Measurements from ENCODE around the gene CYP11A1. TPM values are rescaled to one million over a fixed set of nuclear protein-coding genes. Genes with fewer than 3 reads are reported as not detected.
"Not testable (repeated sequence)": the region's sequence is repeated elsewhere in the genome, so short reads cannot be mapped to it uniquely, and the experiment has no call there.

Gene CYP11A1
- total RNA-seq, 1 donor from 2014 or later = 3.2 TPM

DNA sequence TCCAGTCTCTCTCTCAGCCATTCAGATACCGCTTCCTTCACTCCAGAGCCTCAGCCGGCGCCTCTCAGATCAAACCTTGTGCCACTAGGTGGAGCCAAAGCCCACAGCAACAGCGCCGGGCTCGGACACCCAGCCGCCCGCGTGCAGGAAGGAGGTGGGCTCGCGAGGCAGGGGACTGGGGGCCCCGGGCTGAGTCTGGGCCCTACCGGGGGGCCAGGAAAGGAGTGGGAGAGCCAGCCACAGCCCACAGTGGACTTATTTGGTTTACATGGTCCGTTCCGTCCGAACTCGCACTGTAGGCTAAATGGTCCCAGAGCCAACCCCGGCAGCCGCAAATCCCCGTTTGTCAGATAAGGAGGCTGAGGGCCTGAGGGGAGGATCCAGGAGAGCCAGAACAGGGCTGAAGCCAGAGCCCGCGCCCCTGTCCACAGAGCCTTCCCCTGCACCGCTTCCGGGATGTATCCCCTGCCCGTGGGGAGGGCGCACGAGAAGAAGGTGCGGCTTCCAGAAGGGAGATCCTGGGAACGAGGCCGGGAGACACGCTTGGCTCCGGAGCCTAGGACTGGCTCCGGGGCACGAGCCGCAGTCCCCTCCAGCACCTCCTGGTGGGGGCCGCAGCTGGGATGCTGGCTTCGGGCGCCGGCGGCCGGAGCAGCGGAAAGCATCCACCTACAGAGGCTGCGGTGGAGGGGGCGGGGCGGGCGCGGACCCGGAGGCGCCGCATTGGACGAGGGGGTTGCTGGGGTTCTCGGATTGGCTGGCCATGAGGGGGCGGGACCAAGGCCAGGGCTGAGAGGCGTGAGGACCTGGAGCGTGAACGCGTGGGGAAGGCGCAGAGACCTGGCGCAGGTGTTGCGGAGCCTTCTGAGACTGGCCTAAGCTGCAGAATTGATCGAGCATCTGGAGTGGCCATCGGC lies 6.5 kb upstream of the CYP11A1 start:
- peak; percentile 96 for ATAC-seq

DNA sequence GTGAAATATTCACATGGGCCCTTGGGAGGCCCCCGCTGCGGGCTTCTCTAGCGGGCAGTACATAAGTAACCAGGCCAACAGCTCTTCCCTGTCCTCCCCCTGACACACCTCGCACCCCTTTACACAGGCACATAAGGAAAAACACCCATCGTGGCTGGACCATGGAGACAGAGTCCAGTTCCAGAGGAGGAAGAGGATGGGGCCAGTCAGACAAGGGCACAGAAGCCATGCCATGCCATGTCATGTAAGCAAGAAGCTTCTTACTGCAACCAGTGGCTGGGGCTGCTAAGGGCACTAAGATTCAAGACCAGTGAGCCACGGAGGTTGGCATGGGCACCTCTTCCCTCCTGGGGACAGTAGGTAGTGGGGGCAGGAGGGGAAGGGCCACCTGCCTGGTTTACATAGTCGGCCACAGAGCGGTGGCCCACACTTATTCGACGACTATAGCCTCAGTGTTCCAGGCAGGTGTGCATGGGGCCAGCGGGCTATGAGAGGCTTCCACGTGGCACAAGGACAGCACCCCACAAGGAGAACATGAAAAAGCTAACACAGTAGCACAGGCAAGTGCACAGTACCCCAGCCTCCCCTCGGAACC lies 5.7 kb upstream of the CYP11A1 start:
- ATAC-seq = no peak

DNA sequence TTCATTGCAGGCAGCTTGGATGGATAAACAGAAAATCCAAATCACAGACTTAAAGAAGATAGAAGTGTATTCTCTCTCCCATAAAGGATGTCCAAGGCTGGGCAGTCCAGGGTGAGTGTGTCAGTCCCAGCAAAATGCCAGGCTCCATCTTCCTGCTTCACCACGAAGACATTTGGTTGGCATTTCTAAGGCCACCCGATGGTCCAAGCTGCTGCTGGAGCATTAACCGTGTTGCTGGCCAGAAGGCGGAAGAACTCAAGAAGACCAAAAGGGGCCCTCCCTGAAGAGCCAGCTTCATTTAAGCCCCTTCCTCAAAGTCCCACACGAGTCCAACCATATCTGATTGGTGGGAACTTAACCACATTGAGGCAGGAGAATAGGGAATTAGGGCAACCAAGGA lies 3.0 kb upstream of the CYP11A1 start:
- ATAC-seq = no peak

DNA sequence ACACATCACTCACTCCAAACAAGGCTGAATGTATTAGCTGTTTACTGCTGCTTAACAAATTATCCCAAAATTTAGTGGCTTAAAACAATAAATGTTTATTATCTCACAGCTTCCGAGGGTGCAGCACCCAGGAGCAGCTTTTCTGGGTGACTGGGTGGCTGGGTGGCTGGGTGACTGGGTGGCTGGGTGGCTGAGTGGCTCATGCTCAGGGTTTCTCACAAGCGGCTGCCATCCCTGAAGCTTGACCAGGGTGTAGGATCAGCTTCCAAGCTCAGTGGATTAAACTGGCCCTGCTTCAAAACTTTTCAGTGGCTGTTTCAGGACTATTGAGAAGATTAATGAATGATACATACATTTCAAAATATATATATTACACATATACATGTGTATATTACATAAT lies 2.3 kb upstream of the CYP11A1 start:
- ATAC-seq = no peak

DNA sequence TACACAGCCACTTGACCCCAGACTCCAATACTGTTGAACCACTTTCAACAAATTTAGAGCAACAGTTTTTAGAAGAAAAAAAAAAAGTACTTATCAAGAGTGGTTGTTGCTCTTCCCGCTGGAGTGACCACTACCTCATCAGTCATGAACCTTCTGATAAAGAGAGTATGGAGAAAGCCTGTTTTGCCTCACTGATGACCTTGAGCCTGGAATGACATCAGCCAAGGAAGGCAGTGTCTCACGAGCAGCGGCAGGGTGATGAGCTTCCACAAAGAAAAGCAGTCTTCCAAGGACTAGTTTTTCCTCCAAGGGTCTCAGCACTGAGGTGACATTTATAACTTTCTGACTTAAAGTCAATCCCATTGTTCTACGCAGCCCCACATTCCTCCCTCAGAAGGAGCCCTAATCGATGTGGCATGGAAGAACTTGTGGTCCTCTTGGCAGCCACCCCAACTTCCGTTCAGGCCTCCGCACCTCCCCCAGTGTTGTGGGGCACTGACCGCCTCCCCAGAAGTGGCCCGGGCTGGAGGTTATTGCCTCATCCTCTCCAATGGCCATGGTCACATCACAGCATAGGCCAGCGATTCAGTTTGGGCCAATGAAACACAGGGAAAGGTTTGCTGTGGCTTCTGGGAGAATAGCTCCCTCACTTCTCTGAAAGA lies 1.8 kb upstream of the CYP11A1 start:
- no peak for ATAC-seq

DNA sequence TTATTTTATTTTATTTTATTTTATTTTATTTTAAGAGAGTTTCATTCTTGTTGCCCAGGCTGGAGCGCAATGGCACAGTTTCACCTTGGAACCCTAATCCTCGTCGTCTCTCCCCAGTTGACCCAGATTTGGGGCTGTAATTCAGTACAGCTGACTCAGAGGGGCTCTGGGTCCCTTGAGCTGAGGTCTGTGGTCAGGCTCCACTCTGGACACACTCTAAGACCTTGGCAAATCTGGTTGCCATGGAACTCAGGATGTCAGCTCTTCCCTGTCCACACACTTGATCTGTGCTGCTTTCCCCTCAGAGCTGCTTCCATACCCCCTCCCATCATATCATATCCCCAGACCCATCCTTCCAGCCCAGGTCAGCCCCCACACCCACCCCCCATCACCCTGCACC lies 675 bp upstream of the CYP11A1 start:
- no peak for ATAC-seq

DNA sequence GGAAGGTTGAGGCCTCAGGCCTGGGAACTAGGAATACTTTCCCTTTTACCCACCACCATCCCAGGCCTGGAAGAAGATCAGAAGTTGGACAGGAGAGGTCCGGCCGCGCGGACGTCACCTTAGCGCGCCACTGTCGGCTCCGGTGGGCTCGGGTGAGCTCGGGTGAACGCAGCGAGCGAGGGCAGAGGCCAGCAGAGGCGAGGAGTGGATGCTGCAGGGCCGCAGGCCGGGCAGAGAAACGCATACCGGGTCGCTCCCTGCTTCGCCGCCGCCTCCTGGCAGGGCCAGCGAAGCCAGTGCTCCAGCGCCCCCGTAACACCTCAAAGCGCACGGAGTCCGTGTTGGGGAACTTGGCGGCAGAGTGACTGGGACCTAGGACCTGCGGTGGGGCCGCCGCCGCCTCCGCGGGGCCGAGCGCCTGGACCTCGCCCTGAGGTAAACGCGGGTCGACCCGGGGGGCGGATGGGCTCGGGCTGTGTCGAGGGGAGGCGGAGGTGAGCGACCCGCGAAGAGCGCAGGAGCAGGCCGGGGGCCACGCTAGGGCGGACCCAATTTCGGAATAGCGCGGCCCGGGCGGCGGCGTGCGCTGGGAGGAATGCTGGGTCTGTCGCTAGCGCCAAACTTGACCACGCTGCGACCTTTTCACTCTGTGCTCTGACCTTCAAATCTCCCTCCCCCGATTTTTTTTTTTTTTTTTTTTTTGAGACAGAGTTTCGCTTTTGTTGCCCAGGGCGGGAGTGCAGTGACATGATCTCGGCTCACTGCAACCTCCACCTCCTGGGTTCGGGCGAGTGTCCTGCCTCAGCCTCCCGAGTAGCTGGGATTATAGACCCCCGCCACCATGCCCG lies 1.6 kb downstream of the CYP11A1 start:
- peak; percentile 76 for ATAC-seq

DNA sequence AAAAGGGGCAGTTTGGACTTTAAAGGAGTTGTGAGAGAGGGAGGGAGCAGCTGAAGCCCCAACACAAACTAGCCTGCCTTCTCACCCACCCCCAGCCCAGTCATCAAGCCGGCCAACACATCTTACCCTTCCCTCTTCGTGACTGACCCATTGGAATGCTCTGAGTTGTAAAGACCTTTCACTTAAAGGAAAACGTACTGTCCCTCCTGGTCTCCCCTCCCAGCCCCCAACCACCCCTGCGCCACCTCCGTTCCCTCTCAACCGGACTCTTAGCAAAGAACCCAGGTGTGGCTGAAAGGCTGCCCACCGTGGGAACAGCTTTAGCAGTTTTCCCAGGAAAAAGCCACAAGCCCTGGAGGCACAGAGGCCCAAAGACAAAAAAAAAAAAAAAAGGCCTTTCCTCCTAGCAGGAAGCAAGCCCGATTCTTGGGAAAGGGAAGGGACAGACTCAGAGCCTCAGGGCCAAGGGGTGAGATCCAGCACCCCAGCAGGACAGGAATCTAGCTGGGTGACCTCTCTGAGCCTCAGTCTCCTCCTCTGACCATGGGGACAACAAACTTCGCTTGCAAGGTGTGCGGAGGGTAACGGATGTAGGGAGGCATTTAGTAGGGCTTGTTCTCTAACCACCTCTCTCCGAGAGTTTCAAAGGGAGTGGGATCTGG lies 2.4 kb downstream of the CYP11A1 start:
- ATAC-seq = peak; percentile 5

DNA sequence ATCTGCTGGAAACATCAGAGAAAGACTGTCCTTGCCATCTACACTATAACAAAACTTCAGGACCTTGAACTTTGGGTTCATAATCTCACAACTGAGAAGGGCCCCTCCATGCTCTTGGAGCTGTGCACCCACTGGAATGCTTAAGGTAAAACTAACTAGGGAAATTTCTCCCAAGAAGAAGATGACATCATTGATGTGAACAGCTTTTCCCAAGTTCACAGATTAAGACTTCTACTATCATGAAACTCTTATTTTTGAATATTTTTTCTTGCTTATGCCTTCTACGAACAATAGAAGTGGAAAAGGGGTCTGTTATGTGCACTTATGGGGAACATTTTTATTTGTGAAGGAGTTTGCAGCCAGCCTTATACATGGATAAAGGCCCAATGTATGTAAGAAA lies 5.0 kb downstream of the CYP11A1 start:
- no peak for ATAC-seq

DNA sequence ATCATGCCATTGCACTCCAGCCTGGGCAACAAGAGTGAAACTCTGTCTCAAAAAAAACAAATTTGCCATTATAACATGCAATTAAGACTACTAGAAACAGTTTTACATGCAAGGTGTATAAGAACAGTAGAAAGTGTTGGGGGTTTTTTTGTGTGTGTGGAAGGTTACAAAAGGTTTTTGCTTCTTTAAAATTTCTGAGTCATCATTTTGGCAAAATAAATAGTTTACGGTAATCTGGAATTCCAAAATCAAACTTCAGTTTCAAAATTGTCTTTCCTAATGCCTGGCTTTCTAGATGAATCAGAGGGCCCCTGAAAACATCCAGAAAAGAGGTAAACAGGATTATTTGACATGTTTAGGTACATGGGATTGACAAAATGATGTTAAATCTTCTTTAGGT lies 6.6 kb downstream of the CYP11A1 start:
- not testable (repeated sequence) for ATAC-seq

DNA sequence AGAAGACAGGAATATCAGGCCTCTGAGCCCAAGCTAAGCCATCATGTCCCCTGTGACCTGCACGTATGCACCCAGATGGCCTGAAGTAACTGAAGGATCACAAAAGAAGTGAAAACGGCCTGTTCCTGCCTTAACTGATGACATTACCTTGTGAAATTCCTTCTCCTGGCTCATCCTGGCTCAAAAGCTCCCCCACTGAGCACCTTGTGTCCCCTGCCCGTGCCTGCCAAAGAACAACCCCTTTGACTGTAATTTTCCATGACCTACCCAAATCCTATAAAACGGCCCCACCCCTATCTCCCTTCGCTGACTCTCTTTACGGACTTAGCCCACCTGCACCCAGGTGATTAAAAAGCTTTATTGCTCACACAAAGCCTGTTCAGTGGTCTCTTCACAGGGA lies 8.1 kb downstream of the CYP11A1 start:
- ATAC-seq = not testable (repeated sequence)

DNA sequence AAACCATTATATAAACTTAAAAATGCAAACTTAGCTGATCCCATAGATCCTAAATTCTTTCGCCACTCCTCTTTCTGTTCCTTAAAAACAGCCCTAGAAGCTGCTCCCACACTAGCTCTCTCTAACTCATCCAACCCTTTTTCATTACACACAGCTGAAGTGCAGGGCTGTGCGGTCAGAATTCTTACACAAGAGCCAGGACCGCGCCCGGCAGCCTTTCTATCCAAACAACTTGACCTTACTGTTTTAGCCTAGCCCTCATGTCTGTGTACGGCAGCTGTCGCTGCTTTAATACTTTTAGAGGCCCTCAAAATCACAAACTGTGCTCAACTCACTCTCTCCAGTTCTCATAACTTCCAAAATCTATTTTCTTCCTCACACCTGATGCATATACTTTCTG lies 9.9 kb downstream of the CYP11A1 start:
- ATAC-seq = not testable (repeated sequence)

DNA sequence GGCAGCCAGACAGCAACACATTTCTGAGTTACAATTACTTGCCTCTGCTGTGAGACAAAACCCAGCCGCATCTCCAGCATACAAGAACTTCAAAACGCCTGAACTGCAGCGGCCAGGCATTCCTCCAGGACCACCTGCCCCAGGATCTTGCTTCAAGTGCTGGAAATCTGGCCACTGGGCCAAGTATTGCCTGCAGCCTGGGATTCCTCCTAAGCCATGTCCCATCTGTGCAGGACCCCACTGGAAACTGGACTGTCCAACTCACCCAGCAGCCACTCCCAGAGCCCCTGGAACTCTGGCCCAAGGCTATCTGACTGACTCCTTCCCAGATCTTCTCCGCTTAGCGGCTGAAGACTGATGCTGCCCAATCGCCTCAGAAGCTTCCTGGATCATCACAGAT lies 11.4 kb downstream of the CYP11A1 start:
- ATAC-seq = not testable (repeated sequence)

DNA sequence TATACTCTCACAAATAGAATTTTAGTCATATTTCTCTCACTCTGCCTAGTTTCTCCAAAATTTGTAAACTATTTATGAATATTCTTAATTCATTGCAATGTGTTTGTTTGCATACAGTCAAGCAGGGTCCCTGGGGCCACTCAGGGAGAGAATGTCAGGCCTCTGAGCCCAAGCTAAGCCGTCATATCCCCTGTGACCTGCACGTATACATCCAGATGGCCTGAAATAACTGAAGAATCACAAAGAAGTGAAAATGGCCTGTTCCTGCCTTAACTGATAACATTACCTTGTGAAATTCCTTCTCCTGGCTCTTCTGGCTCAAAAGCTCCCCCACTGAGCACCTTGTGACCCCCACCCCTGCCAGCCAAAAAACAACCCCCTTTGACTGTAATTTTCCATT lies 13.5 kb downstream of the CYP11A1 start:
- ATAC-seq = not testable (repeated sequence)

DNA sequence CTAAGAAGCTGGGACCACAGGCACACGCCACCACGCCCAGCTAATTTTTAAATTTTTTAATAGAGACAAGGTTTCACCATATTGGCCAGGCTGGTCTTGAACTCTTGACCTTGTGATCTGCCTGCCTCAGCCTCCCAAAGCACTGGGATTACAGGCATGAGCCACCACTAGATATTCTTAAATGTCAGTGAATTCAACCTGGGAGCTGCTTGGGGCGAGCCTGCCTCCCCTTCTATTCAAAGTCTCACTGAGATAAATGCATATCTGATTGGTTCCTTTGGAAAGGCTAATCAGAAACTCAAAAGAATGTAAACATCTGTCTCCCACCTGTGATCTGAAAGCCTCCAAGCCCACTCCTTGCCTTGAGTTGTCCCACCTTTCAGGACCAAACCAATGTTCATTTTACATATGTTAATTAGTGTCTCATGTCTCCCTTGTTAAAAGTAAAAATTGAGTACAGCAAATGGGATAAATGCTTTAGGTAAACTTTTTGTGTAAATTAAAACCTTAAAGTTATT lies 15.0 kb downstream of the CYP11A1 start:
- no peak for ATAC-seq

DNA sequence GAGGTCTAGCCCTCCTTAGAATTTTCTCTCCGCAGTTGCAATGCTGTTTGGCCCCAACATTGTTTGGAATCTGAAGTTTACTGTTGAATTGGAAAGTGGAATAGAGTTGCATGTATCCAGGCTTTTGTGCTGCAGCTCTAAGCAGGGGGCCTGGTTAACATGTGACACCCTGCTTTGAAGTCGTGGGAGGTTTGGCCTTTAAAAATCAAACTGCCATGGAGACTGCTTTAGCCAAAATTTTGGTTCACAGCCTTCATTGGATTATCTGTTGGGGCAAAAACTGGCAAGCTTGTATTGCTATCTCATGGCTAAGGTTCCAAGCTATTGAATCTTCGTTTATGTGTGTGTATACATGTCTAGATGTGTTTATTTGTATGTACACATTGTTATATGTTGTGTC lies 15.8 kb downstream of the CYP11A1 start:
- ATAC-seq = no peak

DNA sequence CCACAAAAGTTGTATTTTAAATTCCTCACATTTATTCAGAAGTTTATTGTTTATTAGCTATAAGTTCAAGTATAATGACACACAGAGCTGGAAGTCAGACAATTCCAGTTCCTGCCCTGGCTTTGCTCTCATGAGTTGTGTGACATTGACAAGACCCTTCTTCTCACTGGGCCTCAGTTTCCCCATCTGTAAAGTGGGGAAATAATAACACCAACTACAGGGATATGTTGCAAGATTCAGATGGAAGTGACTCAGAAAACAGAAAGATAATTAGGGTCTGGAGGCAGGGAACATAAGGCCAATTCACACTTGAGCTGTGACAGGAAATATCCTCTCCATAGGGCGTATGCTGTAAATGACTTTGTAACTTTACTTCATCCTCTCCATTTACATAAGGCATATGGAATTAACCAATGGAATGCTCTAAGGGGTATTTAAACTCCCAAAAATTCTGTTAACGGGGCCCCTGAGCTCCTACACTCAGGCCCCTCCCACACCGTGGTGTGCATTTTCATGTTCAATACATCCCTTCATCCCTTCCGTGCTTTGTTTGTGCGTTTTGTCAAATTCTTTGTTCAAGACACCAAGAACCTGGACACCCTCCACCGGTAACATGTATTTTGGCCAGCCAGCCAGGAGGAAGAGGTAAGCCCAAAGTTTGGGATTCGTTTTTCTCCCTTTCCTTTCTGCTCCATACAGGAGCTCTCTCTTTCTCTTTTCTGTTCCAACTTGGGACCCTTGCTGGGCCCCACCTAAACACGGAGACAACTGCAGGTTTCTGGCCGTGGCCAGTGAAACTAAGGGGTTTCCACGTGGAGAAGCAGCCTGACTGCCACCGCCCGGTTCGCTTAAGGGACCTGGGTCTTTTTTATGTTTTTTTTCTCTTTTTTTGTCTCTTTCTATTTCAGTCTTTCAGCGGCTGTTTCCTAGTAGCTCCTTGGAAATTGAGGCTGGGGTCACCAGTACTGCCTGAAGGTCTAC lies 16.9 kb downstream of the CYP11A1 start:
- ATAC-seq = no peak

DNA sequence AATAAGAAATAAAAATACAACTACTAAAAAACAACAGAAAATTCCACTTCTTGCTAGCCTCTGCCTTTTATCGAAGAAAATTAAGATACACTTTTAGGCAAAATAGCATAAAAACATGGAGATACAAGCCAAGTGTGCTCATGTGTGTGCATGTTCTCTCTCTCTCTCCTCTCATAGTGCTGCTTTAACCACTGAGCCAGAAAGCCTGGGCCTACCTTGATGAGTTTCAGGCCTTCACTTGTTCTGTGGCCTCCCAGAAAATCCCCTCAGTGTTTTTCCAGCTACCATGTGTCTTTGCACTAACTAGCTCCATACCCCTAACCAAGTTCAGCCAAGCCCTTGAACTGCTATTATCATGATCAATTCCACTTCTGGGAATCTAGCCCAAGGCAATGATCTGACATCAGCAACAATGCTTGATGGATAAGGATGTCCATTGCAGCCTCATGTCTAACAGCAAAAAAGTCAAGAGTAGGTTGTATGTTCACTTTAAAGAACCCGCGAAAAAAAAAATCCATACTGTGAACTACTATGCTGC lies 18.1 kb downstream of the CYP11A1 start:
- peak; percentile 35 for ATAC-seq

DNA sequence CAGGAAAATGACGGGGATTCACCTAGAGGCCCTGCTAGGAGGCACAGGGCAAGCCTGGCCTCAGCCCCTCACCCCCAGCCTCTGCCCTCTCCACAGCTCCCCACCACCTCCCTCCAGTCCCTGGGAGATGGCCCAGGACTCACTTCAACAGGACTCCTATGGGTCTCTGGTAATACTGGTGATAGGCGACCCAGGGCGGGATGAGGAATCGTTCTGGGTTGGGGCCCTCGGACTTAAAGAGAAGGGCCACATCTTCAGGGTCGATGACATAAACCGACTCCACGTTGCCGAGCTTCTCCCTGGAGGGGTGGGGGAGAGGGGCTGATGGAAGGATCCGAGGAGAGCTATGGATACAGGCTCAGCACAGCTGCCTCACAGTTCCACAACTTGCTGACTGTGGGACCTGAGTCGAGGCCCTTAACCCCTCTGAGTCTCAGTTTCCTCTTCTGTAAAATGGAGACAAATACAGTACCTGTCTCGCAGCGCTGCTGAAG lies 19.6 kb downstream of the CYP11A1 start:
- no peak for ATAC-seq

DNA sequence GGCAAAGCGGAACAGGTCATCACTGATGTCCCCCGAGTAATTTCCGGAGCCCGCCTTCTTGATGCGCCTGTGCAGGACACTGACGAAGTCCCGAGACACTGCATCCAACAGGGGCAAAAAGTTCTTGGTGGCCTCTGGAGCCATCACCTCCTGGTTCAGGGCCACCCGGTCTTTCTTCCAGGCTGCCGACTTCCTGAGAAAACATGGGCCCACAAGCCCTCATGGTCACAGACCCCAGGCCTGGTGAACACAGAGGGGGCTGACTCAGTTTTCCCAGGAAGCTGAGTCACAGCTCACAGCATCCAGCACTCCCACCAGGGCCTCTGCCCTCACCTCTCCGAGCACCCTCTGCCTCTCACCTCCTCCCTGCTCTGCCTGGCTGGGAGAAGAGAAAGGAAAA lies 22.4 kb downstream of the CYP11A1 start:
- ATAC-seq = no peak
